Stimulated activated CD4-positive, alpha-beta T cell treated with anti-CD3 and anti-CD28 coated beads, TNF-alpha, amount 100 ng/mL, for 4 hours (primary cell): ENCODE data around the gene ANKRD44.
"Not testable (repeated sequence)": the region's sequence is repeated elsewhere in the genome, so short reads cannot be mapped to it uniquely, and the experiment has no call there.

Experiments used
- DNase-seq, 3 experiments: peaks; one replicate each; pipeline ENCODE4 v3.0.0-alpha.2; 2020; ENCODE audit warnings: low read depth in 3 of 3

ANKRD44 gene

DNA sequence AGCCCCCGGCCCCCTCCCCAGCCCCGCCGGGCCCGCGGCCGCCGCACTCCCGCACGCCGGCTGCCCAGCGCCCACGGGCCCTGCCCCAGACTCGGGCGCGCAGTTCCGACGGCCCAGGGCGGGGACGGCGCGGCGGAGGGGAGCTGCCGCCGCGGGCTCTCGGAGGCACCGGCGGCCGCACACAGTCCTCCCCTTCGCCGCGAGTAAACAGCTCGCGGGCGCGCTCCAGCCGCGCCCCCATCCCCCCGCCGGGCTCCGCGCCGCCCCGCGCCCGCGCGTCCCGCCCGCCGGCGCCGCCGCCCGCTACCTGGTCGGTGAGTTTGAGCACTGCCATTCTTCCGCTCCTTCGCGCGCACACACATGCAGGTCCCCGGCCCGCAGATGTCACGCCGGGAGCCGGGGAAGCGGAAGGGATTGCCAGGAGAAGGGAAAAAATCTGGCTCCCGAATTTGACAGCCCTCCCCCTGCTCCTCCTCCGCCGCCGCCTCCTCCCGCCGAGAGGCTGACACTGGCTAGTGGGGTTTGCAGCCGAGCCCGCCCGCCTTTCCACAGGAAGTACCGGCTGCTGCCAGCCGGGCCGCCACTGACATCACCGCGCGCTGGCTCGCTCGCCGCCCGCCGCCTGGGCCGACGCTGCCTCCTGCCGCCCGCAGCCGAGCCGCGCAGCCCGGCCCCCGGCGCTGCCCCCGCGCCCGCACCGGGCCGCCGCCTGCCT, at the start of gene ANKRD44:
Gene ANKRD44 (minus strand): TSS at position 510 of the 715 bp plus-strand sequence. CDS start 176 bp downstream, at position 334.
- DNase-seq: peak; percentile 74 to 84 (median 78)

DNA sequence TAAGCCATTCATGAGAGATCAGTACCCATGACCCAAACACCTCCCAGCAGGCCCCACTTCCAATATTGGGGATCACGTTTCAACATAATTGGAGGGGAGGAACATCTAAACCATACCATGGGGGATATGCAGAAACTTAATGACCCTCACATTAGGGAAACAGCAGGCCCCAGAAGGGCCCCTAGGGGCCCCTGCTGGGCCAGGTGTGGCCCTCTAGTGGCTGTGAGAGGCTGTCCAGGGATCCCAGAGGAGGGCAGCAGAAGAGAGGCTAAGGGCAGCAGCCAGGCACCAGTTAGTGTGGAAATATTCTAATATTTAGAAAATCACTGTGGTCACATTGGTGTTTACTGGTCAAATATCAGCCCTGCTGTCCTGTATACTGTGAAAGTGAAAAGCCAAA, 49.3 kb upstream of the ANKRD44 start:
- no peak for DNase-seq

DNA sequence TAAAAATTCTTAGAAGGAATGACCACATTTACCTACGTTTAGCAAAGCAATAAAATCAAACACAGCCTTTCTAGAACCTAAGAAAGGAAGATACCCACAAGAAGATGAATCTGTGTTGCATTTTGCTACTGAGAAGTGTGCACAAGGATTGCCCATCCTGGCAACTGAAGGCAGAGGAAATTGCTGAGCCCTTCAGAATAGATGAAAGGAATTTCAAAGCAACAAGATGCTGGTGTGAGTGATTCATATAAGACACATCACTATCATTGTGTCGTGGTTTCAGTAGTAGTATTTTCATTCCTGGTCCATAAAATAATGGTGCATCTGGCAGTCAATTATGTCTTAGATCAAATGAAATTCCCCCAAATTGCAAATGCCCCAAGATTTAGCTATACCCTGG, 48.4 kb upstream of the ANKRD44 start:
- no peak for DNase-seq

- no peak for DNase-seq
Observed at GRCh38 chr2:197357986-197358385, 47.4 kb upstream of the ANKRD44 start.

DNA sequence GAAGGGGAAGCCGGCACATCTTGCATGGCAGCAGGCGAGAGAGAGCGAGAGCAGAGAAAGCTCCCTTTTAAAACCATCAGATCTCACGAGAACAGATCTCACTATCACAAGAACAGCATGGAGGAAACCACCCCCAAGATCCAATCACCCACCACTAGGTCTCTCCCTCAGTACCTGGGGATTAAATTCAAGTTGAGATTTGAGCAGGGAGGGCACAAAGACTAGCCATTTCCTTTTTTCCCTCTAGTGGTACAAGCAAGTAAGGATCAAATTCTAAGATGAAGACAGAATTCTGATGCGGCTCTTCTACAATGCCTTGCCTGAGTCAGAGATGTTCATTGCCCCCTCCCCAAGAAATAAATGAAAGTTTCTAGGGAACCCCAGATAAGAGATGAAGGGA, 45.6 kb upstream of the ANKRD44 start:
- DNase-seq: no peak

DNA sequence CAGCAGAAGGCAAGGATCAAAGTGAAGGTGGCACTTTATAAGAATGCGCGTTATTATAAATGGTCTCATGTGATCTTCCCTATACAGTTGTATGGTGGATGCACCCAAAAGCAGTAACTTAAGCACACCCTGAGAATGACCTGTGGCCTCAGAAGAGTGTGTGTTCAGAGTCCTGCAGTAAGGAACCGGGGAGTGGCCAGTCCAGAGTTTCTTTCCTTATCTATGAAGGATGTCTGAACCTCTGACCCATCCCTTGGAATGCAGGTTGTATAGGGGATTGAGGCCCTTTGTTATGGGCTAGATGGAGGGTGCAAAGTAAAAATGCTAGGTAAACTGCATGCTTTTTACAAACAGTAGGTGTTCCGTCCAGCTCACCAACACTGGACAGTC, 43.6 kb upstream of the ANKRD44 start:
- no peak for DNase-seq

DNA sequence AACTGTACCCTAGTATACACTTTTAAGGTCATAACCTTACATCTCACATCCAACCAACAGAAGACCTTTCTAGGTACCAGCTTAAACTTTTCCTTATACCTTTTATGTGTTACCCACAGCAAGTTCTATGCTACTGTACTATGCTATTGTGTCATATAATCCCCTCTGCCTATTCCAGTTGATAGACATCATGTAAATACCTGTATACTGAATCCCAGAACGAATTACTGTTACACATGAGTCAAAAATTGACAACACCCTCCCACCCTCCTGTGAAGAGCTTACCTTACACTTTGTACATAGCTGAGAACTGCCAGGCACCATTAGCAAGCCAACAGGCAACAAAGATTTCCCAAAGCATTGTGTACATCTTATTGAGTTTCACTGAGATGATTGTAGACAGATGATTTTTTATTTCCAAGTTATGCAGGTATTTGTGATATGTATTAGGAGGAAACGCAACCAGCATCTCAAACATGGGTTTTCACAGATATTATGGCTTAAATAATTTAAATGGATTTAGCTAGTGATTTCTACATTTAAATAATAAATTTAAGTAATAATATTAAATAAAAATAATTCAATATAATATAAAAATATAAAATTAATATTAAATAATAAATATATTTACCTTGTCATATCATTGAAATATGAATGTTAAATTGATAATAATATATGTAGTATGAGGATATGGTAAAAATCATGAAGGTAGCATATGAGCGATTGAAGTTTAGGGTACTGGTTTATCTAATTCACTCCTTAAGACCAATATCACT, 43.0 kb upstream of the ANKRD44 start:
- DNase-seq: no peak

DNA sequence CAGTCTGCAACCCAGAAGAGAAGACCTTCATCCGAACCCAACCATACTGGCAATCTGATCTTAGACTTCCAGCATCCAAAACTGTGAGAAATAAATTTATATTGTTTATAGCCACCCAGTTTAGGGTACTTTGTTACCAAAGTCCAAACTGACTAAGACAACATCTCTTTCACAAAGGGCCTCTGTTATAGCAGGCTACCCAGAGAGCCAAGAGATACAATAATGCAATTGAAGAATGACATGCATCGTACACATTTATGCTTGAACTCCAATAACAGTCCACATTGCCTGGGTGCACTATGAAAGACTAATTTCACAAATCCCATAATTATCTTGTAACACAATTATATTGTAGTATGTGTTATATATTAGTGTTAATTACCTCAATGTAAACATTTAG, 39.1 kb upstream of the ANKRD44 start:
- DNase-seq: no peak

DNA sequence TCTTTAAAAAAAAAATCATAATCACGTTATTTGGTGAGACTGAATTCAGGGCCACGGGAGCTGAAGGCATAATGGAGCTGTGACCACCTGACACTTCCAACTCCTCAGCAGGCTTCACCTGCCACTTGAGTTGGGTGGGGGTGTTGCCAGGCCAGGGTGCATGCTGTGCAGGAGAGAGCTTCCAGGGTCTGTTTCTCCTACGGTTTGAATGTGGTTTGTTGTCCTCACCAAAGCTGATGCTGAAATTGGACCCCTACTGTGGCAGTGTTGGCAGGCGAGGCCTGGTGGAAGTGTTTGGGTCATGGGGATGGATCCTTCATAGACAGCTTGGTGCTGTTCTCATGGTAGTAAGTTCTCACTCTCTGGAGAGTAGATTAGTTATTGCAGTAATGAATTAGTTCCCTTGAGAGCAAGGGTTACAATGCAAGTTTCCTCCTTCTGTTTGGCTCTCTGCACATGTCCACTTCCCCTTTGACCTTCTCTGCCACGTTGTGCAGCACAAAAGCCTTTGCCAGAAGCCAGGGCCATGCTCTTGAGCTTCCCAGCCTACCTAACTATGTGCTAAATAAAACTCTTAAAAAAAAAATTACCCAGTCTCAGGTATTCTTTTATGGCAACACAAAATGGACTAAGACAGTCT, 38.3 kb upstream of the ANKRD44 start:
- no peak for DNase-seq

DNA sequence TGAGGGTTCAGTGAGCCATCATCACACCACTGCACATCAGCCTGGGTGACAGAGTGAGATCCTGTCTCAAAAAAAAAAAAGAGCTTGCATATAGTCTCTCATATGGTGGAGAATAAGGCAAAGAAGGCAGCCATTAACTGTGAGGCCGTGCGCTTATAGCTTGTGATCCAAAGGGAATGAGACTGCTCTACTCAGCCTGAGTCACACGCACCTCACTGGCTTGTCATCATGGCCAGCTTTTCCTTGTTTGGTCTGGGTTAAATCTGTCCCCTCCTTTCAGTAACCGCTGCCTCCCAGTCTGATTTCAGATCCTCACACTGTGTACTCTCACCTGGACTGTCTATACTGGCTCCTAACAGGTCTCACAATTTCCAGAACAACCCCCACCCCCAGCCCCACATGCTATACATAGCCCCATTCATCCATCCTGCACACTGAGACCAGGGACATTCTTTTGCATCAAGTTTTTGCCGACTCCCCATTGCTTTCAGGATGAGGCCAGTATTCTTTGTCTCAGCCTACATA, 35.3 kb upstream of the ANKRD44 start:
- DNase-seq: no peak

DNA sequence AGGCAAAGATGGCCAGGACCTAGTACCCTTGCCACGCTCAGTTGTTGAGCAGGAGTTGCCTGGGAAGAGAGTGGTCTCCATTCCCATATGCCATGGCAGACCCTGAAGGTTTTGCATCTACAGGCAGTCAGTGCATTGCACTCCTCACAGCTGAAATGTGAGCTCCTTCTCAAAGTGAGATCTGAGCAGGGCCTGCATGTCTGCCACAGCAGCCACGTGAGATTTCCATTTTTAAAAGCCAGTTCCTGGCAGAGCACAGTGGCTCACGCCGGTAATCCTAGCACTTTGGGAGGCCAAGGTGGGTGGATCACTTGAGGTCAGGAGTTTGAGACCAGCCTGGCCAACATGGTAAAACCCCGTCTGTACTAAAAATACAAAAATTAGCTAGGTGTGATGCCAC, 33.4 kb upstream of the ANKRD44 start:
- not testable (repeated sequence) for DNase-seq

- no peak for DNase-seq
Observed at GRCh38 chr2:197340591-197340990, 30.0 kb upstream of the ANKRD44 start.

DNA sequence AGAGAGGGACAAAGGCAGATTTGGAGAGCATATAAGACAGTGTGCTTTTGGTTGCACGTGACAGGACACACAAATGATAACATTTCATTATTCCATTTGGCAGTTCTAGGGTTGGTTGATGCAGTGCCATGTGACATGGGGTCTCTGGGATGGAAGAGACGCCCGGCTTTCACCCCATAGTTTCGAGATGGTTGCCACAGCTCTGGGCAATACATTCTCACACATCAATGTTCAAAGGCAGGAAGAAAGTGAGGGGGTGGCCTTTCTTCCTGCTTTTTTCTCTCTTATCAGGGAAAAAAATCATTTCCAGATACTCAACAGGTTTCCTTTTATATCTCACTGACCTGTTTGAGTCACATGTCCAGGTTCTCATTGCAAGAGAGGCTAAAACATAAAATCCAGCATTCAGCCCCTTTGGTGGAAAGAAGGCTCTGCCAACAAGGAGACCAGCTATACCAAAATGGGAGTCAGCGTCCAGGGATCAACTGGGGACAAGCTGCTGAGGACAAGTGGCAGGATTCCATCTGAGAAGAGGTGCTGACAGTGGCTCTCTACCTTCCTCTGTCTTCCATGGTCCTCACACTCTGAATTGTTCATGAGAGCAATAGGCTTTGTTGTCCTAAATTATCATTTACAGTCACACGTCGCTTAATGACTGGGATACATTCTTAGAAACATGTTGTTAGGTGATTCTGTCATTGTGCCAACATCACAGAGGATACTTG, 29.1 kb upstream of the ANKRD44 start:
- DNase-seq: no peak

GRCh38 chr2:197339016-197339415, 28.4 kb upstream of the ANKRD44 start:
- no peak for DNase-seq

- DNase-seq: no peak
Observed at GRCh38 chr2:197332641-197333040, 22.1 kb upstream of the ANKRD44 start.

GRCh38 chr2:197328461-197328860, 17.9 kb upstream of the ANKRD44 start:
- no peak for DNase-seq

DNA sequence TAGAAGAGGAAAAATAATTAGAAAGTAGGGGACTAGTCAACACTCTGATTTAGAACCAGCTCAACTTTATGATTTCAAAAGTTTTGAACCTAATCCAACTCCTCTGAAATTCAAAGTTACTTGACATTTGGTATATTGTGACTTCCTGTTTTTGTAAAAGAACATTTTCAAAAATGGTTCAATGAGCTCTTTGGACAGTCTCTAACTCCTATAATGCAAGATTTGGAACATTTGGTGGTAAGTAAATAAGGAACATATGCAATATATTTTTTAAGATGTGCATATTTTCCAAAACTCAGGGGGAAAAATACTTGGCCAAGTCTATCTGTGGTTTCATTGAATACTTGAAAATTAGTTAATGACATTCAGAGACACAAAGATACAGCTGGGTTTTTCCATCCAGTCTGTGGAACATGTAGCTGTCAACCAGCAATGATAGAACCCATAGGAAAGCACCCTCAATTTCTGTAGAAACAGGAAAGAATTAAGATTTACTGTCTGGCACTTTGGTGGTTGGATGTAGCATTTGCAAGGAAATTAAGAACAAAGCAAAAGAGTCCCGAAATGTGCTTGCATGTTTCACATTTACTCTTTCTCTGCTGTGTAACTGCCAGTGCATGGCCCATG, 17.0 kb upstream of the ANKRD44 start:
- DNase-seq: no peak

DNA sequence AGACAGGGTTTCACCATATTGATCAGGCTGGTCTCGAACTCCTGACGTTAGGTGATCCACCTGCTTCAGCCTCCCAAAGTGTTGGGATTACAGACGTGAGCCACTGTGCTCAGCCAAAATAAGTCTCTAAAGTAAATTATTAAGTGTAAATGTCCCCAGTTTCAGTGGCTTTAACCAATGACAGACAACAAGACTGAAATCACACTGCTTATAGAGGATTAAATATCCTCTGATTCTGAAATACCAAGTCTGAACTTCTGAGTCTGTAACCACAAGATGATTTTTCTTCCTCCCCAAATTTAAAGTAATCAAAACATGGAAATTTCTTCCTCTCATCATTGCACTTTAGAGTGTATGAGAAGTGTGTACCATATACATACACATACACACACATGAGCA, 16.5 kb upstream of the ANKRD44 start:
- DNase-seq: no peak

GRCh38 chr2:197324801-197325200, 14.2 kb upstream of the ANKRD44 start:
- DNase-seq: no peak

DNA sequence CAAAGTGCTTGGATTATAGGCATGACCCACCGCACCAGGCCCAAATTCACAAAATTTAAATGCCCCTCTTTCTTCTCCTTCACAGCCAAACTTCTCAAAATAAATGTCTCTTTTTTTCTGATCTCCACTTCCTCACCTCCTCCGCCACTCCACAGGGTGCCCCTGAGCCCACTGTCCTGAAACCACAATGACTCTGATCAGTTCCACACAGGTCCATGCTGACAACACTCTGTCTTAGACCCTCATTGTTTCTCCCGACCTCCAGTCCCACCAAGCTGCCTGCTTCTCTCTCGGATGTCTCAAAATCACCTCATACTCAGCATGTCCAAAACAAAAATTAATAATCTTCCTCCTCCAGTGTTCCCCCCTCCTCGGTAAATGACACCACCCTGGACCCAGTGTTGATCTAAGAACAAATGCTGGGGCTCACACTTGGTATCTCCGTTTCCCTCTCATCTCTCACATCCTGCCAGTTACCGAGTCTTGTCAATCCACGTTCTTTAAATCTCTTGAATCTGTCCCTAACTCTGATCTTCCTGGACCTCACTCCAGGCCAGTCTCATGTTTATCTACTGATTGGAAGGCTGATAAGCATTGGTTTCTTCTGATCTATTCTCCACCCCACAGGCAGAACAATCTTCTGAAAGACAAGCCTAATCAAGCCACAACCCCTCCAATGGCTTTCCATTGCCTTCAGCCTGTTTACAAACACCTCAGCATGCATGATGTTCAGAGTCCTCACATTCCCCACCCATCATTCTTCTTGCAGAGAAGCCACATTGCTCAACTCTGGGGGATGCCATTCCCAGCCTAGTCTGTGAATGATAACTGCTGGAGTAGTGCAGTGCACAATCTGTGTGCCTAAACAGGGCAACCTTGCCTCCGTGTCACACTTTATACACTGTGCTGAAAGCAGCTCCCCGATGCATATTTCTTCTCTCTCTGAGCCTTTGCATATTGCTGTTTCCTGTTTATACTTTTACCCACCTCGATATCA, 12.4 kb upstream of the ANKRD44 start:
- no peak for DNase-seq
